ENCODE results near the gene SEMA3E.

The SEMA3E gene

GRCh38 chr7:83588602-83589240 lies 60.2 kb downstream of the SEMA3E start:
- H4K20me1 ChIP-seq (ENCODE audit: insufficient read depth, low read length) = no peaks in the 10 kb centered on the region
- no peak overlapping the region for H3K4me3 ChIP-seq (ENCODE audit: low read depth, low read length, poor library complexity, severe bottlenecking)
- H3K4me1 ChIP-seq (ENCODE audit: insufficient read depth, low read length, severe bottlenecking) = no peaks in the 10 kb centered on the region
- H2AFZ ChIP-seq (ENCODE audit: low read length) = no peak overlapping the region
- H3K9me3 ChIP-seq (ENCODE audit: low read length) = no peaks in the 10 kb centered on the region
- TF ChIP-seq EZH2 (IDR thresholded peaks at IDR 0.05; ENCODE audit: borderline replicate concordance, low read length) (no peak), CTCF (IDR thresholded peaks at IDR 0.05; ENCODE audit: low read length) (no peak)
- H3K4me2 ChIP-seq (ENCODE audit: low read length) = no peak overlapping the region
- no peaks in the 10 kb centered on the region for H3F3A ChIP-seq (ENCODE audit: insufficient read depth, low read length)
- H3K9me2 ChIP-seq (ENCODE audit: low read depth, low read length) = no peaks in the 10 kb centered on the region
- no peak overlapping the region for H3K9ac ChIP-seq (ENCODE audit: low read length)
- no peaks in the 10 kb centered on the region for H3K79me2 ChIP-seq (ENCODE audit: insufficient read depth, low read length)
- H3K27ac ChIP-seq (ENCODE audit: low read depth, low read length, poor library complexity, severe bottlenecking) = no peak overlapping the region
- no peaks in the 10 kb centered on the region for H3K27me3 ChIP-seq (ENCODE audit: insufficient read depth, low read length)
- H3K36me3 ChIP-seq (ENCODE audit: insufficient read depth, low read length) = no peaks in the 10 kb centered on the region

DNA sequence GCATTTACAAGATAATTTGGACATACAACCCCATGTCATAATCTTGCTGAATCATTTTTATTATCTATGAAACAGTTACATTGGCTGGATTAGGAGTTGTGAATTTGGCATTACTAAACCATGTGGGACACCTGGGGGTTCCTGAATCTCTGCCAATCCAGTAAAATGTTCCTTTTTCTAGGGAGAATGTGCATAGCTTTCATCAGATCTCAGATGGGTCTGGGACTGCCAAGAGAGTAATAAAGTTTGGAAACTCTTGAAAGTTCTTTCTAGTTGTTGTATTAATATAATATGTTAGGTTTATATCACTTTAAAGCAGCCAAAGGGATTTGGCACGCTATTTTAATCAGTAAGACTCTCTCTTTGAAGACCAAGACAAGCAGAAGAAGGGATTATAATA lies 62.7 kb downstream of the SEMA3E start:
- no peak overlapping the region for H2AFZ ChIP-seq (ENCODE audit: low read length)
- no peak overlapping the region for H3K4me2 ChIP-seq (ENCODE audit: low read length)
- H4K20me1 ChIP-seq (ENCODE audit: insufficient read depth, low read length) = no peaks in the 10 kb centered on the region
- H3K36me3 ChIP-seq (ENCODE audit: insufficient read depth, low read length) = no peaks in the 10 kb centered on the region
- H3K9me3 ChIP-seq (ENCODE audit: low read length) = no peaks in the 10 kb centered on the region
- no peaks in the 10 kb centered on the region for H3K9me2 ChIP-seq (ENCODE audit: low read depth, low read length)
- no peak overlapping the region for H3K9ac ChIP-seq (ENCODE audit: low read length)
- H3F3A ChIP-seq (ENCODE audit: insufficient read depth, low read length) = no peaks in the 10 kb centered on the region
- TF ChIP-seq EZH2 (IDR thresholded peaks at IDR 0.05; ENCODE audit: borderline replicate concordance, low read length) = no peak
- TF ChIP-seq CTCF (IDR thresholded peaks at IDR 0.05; ENCODE audit: low read length) = no peak
- H3K27ac ChIP-seq (ENCODE audit: low read depth, low read length, poor library complexity, severe bottlenecking) = no peak overlapping the region
- H3K4me1 ChIP-seq (ENCODE audit: insufficient read depth, low read length, severe bottlenecking) = no peaks in the 10 kb centered on the region
- no peak overlapping the region for H3K4me3 ChIP-seq (ENCODE audit: low read depth, low read length, poor library complexity, severe bottlenecking)
- H3K79me2 ChIP-seq (ENCODE audit: insufficient read depth, low read length) = no peaks in the 10 kb centered on the region
- H3K27me3 ChIP-seq (ENCODE audit: insufficient read depth, low read length) = no peaks in the 10 kb centered on the region

DNA sequence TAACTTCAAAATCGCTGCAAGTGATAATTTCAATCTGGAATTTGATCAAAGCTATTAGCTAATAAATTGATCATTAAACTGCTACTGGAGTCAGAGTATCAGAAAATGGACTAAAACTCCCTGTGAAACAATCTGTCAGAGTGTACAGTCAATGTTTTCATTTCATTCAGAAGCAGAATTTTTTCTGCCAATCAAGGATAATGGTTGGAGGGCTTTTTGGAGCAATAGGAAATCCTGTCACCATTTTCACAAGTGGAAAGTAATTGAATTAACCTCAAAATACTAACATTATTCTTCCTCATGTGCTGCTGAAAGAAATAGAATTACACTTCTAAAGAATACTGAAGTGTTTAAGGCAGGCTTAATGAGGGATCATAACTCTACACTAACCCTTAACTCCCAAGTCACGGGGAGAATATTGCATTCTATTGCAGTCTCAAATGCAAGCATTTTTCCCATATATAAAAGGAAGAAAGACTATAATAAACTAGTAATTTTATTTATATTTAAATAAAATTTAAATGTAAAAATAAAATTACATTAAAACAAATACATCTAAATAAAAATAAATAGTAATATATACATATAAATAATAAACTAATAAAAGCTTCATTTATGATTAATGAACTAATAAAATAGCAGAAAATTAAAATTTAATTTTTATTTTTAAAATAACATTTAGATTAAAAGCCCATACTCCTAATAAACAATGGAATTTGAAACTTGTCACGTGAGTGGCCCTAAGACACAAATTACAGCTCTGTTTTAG lies 67.1 kb downstream of the SEMA3E start:
- Histone ChIP-seq H3K9me2 (ENCODE audit: low read depth, low read length) (no peaks in the 10 kb centered on the region; the same call in 1 of the 2 replicates), H4K20me1 (ENCODE audit: insufficient read depth, low read length) (no peaks in the 10 kb centered on the region), H3K27me3 (ENCODE audit: insufficient read depth, low read length) (no peaks in the 10 kb centered on the region), H3K4me2 (ENCODE audit: low read length) (no peak overlapping the region), H3K27ac (ENCODE audit: low read depth, low read length, poor library complexity, severe bottlenecking) (no peak overlapping the region), H3K4me3 (ENCODE audit: low read depth, low read length, poor library complexity, severe bottlenecking) (no peak overlapping the region), H3K9ac (ENCODE audit: low read length) (no peak overlapping the region), H2AFZ (ENCODE audit: low read length) (no peak overlapping the region), H3K36me3 (ENCODE audit: insufficient read depth, low read length) (no peaks in the 10 kb centered on the region), H3K9me3 (ENCODE audit: low read length) (no peaks in the 10 kb centered on the region), H3F3A (ENCODE audit: insufficient read depth, low read length) (no peaks in the 10 kb centered on the region), H3K79me2 (ENCODE audit: insufficient read depth, low read length) (no peaks in the 10 kb centered on the region), H3K4me1 (ENCODE audit: insufficient read depth, low read length, severe bottlenecking) (no peaks in the 10 kb centered on the region)
- TF ChIP-seq EZH2 (IDR thresholded peaks at IDR 0.05; ENCODE audit: borderline replicate concordance, low read length) (no peak), CTCF (IDR thresholded peaks at IDR 0.05; ENCODE audit: low read length) (no peak)

Measured in OCI-LY1 (cell line).